GM12873 (cell line): Measurements from ENCODE around the gene TM7SF2.

Experiments used
- CTCF ChIP-seq: IDR thresholded peaks from 2 replicates; pipeline ENCODE4 v1.5.1; 2012; ENCODE audit warnings: low read depth, mild to moderate bottlenecking, moderate library complexity, low read length, control low read depth; ENCODE audit not compliant: insufficient read depth; ENCODE audit errors: missing control alignments

TM7SF2 gene

DNA sequence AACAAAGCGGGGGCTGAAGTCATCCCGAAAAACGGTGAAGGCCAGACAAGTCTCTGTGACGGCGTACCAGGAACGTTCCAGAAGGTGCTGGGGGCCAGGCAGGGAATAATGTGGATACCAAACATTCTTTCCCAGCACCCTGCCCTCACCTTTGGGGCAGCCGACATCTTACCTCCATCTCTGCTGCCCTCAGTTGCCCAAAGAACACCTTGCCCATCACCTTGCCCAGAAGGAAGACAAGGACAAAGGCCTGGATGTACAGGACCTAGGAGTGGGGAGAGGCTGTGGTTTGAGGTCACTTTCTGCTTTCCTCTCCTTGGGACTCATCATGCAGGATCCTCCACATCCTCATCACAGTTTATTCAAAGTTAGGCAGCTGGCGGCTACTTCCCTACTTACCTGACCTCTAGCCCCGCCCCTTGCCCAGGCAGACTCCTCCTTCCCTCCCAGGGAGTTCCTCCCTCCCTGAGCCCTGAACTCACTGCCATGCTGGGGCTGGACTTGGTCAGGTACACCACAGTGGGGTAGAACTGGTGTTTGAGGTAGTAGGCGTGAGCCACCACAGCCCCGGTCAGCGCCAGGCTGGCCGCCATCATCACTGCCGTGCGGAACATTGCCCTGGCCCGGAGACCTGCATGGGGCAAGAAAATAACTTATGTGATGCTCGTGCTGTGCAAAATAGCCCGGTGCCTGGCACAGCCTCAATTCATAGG lies 21.5 kb downstream of the TM7SF2 start:
- TF ChIP-seq CTCF: no peak

GRCh38 chr11:65133724-65134123 lies 22.1 kb downstream of the TM7SF2 start:
- no peak for TF ChIP-seq CTCF

GRCh38 chr11:65134240-65134951 lies 22.7 kb downstream of the TM7SF2 start, which contains the start of gene SYVN1:
TSS of gene SYVN1 (minus strand) at chr11:65134519. CDS start at chr11:65133601, 918 bp downstream.
- no peak for TF ChIP-seq CTCF

DNA sequence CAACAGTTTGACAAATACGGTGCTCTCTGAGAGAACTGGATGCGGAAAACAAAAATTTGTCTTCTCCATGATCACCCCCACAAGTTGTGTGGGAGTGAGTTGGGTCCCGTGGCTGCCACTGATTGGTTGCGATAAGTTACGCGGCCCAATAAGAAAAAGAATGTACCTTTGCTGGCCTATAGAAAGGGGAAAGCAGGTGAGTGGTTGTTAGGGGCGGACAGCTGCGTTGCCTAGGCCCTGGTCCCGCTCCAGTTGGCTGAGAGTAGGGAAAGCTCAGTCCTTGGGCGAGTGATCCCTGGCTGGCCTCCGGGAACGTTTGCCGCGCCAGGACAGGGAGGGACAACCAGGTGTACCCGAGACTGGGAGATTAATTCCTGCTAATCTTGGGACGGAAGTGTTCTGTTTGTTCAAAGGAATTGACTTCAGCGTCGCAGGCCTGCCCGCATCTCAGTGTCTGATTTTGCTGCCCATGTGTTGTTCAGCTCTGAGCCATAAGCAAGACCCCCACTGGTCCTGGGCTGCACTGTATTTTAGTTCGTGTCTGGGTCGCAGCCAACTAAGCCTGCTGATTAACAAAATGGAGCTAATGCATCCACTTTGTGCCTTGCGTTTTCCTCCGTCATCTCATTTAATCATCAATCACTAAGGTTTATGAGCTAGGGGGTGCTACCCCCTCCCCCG lies 23.4 kb downstream of the TM7SF2 start:
- no peak for TF ChIP-seq CTCF

DNA sequence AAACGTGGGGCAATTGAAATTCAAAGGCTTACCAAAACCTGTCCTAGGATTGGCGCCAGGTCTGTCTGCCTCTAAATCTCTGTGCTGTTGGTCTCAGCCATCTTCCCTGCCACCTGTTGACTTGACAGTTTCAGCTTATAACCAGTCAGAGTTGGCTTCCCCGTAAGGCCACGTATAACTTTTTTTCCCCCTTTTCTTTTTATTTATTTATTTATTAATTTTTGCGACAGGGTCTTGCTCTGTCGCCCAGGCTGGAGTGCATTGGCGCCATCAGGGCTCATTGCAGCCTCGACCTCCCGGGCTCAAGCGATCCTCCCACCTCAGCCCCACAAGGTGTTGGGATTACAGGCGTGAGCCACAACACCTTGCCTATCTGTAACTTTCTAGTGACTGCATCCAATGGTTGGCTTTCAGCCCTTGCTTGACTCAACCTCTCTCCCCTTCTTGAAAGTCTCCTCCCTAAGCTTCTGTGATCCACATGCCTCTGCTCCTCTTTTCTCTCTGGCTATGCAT lies 24.0 kb downstream of the TM7SF2 start:
- TF ChIP-seq CTCF: no peak

- TF ChIP-seq CTCF: no peak
Observed at GRCh38 chr11:65136515-65137096, 24.9 kb downstream of the TM7SF2 start.

GRCh38 chr11:65141896-65142494 lies 30.3 kb downstream of the TM7SF2 start:
- no peak for TF ChIP-seq CTCF
